ENCODE results near the gene ABLIM1. TPM values are rescaled to one million over a fixed set of nuclear protein-coding genes. Genes with fewer than 3 reads are reported as not detected.

Gene ABLIM1
- total RNA-seq, 2 experiments from 2014 or later, result 14.8 to 54.9 TPM

GRCh38 chr10:114649217-114649903 lies 8.7 kb downstream of the ABLIM1 start:
- Mint-ChIP-seq H3K4me3 (no peak overlapping the region), H3K9me3 (ENCODE audit: low read depth) (no peaks in the 10 kb centered on the region), H3K27me3 (peaks cover 3% of the 10 kb centered on the region), H3K4me1 (peaks cover 6% of the 10 kb centered on the region), H3K36me3 (no peaks in the 10 kb centered on the region), H3K27ac (no peak overlapping the region)
- no peak for DNase-seq
- CTCF ChIA-PET, result no interaction called here
- ATAC-seq, result no peak

- Mint-ChIP-seq H3K4me3 (no peak overlapping the region), H3K27ac (no peak overlapping the region), H3K36me3 (no peaks in the 10 kb centered on the region), H3K27me3 (peaks cover 3% of the 10 kb centered on the region), H3K4me1 (no peaks in the 10 kb centered on the region), H3K9me3 (ENCODE audit: low read depth) (no peaks in the 10 kb centered on the region)
- DNase-seq (no peak), ATAC-seq (no peak)
- CTCF ChIA-PET, result no interaction called here
Observed at GRCh38 chr10:114648368-114648767, 9.7 kb downstream of the ABLIM1 start.

GRCh38 chr10:114647545-114648138 lies 10.4 kb downstream of the ABLIM1 start:
- no peak for ATAC-seq
- Mint-ChIP-seq H3K27me3 (peaks cover 3% of the 10 kb centered on the region), H3K9me3 (ENCODE audit: low read depth) (no peaks in the 10 kb centered on the region), H3K4me1 (no peaks in the 10 kb centered on the region), H3K36me3 (no peaks in the 10 kb centered on the region), H3K27ac (no peak overlapping the region), H3K4me3 (no peak overlapping the region)
- CTCF ChIA-PET, result interaction anchor here (0.5 kb wide), 1 partner anchor 25 kb away, joined by 3 read pairs; no protein-coding TSS in a partner anchor
- DNase-seq, result no peak

GRCh38 chr10:114646426-114646825 lies 11.6 kb downstream of the ABLIM1 start:
- Mint-ChIP-seq H3K27me3 (peaks cover 5% of the 10 kb centered on the region), H3K4me3 (no peak overlapping the region), H3K36me3 (no peaks in the 10 kb centered on the region), H3K9me3 (ENCODE audit: low read depth) (no peaks in the 10 kb centered on the region), H3K27ac (no peak overlapping the region), H3K4me1 (no peaks in the 10 kb centered on the region)
- CTCF ChIA-PET, result no interaction called here
- DNase-seq (no peak), ATAC-seq (no peak)

- CTCF ChIA-PET, result no interaction called here
- DNase-seq (no peak), ATAC-seq (no peak)
- Mint-ChIP-seq H3K36me3 (no peaks in the 10 kb centered on the region), H3K27me3 (peaks cover 6% of the 10 kb centered on the region), H3K4me1 (no peaks in the 10 kb centered on the region), H3K4me3 (no peak overlapping the region), H3K27ac (no peak overlapping the region), H3K9me3 (ENCODE audit: low read depth) (no peaks in the 10 kb centered on the region)
Observed at GRCh38 chr10:114645706-114646105, 12.4 kb downstream of the ABLIM1 start.

GRCh38 chr10:114643158-114643557 lies 14.9 kb downstream of the ABLIM1 start:
- ATAC-seq (no peak), DNase-seq (no peak)
- H3K27ac Mint-ChIP-seq, result no peak overlapping the region
- no peaks in the 10 kb centered on the region for H3K9me3 Mint-ChIP-seq (ENCODE audit: low read depth)
- CTCF ChIA-PET, result no interaction called here
- no peak overlapping the region for H3K4me3 Mint-ChIP-seq
- peaks cover 3% of the 10 kb centered on the region for H3K27me3 Mint-ChIP-seq
- H3K36me3 Mint-ChIP-seq, result no peaks in the 10 kb centered on the region
- peaks cover 6% of the 10 kb centered on the region for H3K4me1 Mint-ChIP-seq

- Mint-ChIP-seq H3K27ac (no peak overlapping the region), H3K4me1 (peaks cover 6% of the 10 kb centered on the region), H3K9me3 (ENCODE audit: low read depth) (no peaks in the 10 kb centered on the region), H3K36me3 (no peaks in the 10 kb centered on the region), H3K27me3 (peaks cover 3% of the 10 kb centered on the region), H3K4me3 (no peak overlapping the region)
- CTCF ChIA-PET, result no interaction called here
- DNase-seq (no peak), ATAC-seq (no peak)
Observed at GRCh38 chr10:114642729-114643128, 15.3 kb downstream of the ABLIM1 start.

GRCh38 chr10:114638821-114639625 lies 19.1 kb downstream of the ABLIM1 start:
- CTCF ChIA-PET, result no interaction called here
- Mint-ChIP-seq H3K27me3 (peaks cover 8% of the 10 kb centered on the region), H3K27ac (no peak overlapping the region), H3K9me3 (ENCODE audit: low read depth) (no peaks in the 10 kb centered on the region), H3K4me1 (peaks cover 6% of the 10 kb centered on the region), H3K4me3 (no peak overlapping the region), H3K36me3 (no peaks in the 10 kb centered on the region)
- DNase-seq (no peak), ATAC-seq (no peak)

GRCh38 chr10:114635797-114636550 lies 22.1 kb downstream of the ABLIM1 start:
- no peak overlapping the region for H3K27ac Mint-ChIP-seq
- no peaks in the 10 kb centered on the region for H3K36me3 Mint-ChIP-seq
- no peak overlapping the region for H3K4me3 Mint-ChIP-seq
- H3K27me3 Mint-ChIP-seq, result peaks cover 34% of the 10 kb centered on the region
- CTCF ChIA-PET, result no interaction called here
- ATAC-seq (no peak), DNase-seq (no peak)
- H3K9me3 Mint-ChIP-seq (ENCODE audit: low read depth), result no peaks in the 10 kb centered on the region
- H3K4me1 Mint-ChIP-seq, result peaks cover 17% of the 10 kb centered on the region

GRCh38 chr10:114635101-114635500 lies 23.0 kb downstream of the ABLIM1 start:
- CTCF ChIA-PET, result no interaction called here
- no peak for ATAC-seq

GRCh38 chr10:114634609-114634979 lies 23.5 kb downstream of the ABLIM1 start:
- DNase-seq (no peak), ATAC-seq (no peak)
- Mint-ChIP-seq H3K36me3 (no peaks in the 10 kb centered on the region), H3K27me3 (peaks cover 47% of the 10 kb centered on the region), H3K27ac (no peak overlapping the region), H3K9me3 (ENCODE audit: low read depth) (no peaks in the 10 kb centered on the region), H3K4me3 (no peak overlapping the region), H3K4me1 (peaks cover 19% of the 10 kb centered on the region)
- CTCF ChIA-PET, result no interaction called here

More at GRCh38 chr10:114635101-114635500, 23.0 kb downstream of the ABLIM1 start:
- Mint-ChIP-seq H3K4me3 (no peak overlapping the region), H3K9me3 (ENCODE audit: low read depth) (no peaks in the 10 kb centered on the region), H3K4me1 (peaks cover 19% of the 10 kb centered on the region), H3K36me3 (no peaks in the 10 kb centered on the region), H3K27me3 (peaks cover 42% of the 10 kb centered on the region), H3K27ac (no peak overlapping the region)
- no peak for DNase-seq

- peaks cover 50% of the 10 kb centered on the region for H3K27me3 Mint-ChIP-seq
- H3K4me3 Mint-ChIP-seq, result no peak overlapping the region
Observed at GRCh38 chr10:114632869-114633715, 25.0 kb downstream of the ABLIM1 start.

More at GRCh38 chr10:114632869-114633715, 25.0 kb downstream of the ABLIM1 start:
- H3K4me1 Mint-ChIP-seq, result peaks cover 12% of the 10 kb centered on the region
- H3K27ac Mint-ChIP-seq, result no peak overlapping the region
- no peaks in the 10 kb centered on the region for H3K9me3 Mint-ChIP-seq (ENCODE audit: low read depth)
- DNase-seq, result no peak
- H3K36me3 Mint-ChIP-seq, result no peaks in the 10 kb centered on the region
- ATAC-seq, result no peak
- CTCF ChIA-PET, result interaction anchor here (0.9 to 1.3 kb wide), 3 partner anchors 153 to 329 kb away, joined by 3 read pairs; no protein-coding TSS in a partner anchor

All from activated CD8-positive, alpha-beta memory T cell treated with anti-CD3 and anti-CD28 coated beads, Interleukin-2, amount 10 ng/mL, durations not matched to agents 7 days and 5 days (primary cell).